ENCODE data around the gene ANXA9.

The ANXA9 gene

DNA sequence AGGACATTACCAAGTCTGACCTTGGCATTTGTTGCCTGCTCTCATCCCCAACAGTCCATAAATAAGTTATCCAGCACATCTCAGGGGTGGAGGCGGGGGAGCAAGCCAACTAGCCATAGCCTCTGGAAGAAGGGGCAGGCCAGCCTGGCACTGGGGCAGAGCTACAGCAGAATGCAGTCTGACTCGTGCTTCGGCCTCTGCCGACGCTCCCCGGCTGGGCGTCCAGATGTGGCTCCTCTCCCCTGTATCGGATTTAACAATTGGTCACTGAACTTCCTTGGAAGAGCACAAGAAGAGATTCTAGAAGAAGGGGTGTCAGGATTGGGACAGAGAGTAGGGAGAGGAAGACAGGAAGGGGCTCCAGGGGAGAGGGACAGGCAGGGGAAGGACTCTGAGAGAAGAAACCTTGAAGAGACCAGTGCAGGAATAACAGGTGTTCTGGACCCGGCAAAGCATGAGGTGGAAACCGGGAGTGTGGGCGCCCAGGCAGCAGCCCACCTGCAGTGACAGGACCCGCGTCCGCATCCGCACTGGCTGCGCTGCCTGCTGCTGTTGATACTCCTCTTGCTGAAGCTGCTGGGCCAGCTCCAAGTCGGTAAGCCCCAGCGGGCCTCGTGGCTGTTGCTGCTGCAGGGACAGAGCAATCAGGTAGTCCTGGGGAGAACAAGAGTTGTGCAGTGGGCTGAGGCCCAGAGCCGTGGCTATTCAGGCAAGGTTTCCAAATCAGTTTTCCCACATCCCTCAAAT, 15.2 kb downstream of the ANXA9 start:
- TF ChIP-seq, protein P1, sequence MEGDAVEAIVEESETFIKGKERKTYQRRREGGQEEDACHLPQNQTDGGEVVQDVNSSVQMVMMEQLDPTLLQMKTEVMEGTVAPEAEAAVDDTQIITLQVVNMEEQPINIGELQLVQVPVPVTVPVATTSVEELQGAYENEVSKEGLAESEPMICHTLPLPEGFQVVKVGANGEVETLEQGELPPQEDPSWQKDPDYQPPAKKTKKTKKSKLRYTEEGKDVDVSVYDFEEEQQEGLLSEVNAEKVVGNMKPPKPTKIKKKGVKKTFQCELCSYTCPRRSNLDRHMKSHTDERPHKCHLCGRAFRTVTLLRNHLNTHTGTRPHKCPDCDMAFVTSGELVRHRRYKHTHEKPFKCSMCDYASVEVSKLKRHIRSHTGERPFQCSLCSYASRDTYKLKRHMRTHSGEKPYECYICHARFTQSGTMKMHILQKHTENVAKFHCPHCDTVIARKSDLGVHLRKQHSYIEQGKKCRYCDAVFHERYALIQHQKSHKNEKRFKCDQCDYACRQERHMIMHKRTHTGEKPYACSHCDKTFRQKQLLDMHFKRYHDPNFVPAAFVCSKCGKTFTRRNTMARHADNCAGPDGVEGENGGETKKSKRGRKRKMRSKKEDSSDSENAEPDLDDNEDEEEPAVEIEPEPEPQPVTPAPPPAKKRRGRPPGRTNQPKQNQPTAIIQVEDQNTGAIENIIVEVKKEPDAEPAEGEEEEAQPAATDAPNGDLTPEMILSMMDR (IDR thresholded peaks at IDR 0.05; ENCODE audit: low read length) = no peak
- TF ChIP-seq EZH2 (IDR thresholded peaks at IDR 0.05; ENCODE audit: borderline replicate concordance, low read length) = no peak
- no peaks in the 10 kb centered on the region for H3F3A ChIP-seq (ENCODE audit: insufficient read depth, low read length)
- no peaks in the 10 kb centered on the region for H3K27me3 ChIP-seq (ENCODE audit: insufficient read depth, low read length)
- H2AFZ ChIP-seq (ENCODE audit: low read length) = no peak overlapping the region
- no peaks in the 10 kb centered on the region for H3K9me3 ChIP-seq (ENCODE audit: low read length)
- H3K36me3 ChIP-seq (ENCODE audit: insufficient read depth, low read length) = no peaks in the 10 kb centered on the region; the same call in 1 of the 2 replicates
- H3K4me2 ChIP-seq (ENCODE audit: low read length) = no peak overlapping the region
- no peak overlapping the region for H3K27ac ChIP-seq (ENCODE audit: low read depth, low read length, poor library complexity, severe bottlenecking)
- H3K4me1 ChIP-seq (ENCODE audit: insufficient read depth, low read length, severe bottlenecking) = peaks cover 10% of the 10 kb centered on the region
- H3K9ac ChIP-seq (ENCODE audit: low read length) = no peak overlapping the region
- H3K4me3 ChIP-seq (ENCODE audit: low read depth, low read length, poor library complexity, severe bottlenecking) = no peak overlapping the region
- no peaks in the 10 kb centered on the region for H3K79me2 ChIP-seq (ENCODE audit: insufficient read depth, low read length)
- no peaks in the 10 kb centered on the region for H3K9me2 ChIP-seq (ENCODE audit: low read depth, low read length)
- H4K20me1 ChIP-seq (ENCODE audit: insufficient read depth, low read length) = no peaks in the 10 kb centered on the region

GRCh38 chr1:150997949-150998348, 15.9 kb downstream of the ANXA9 start:
- no peak overlapping the region for H3K9ac ChIP-seq (ENCODE audit: low read length)
- H3K4me3 ChIP-seq (ENCODE audit: low read depth, low read length, poor library complexity, severe bottlenecking) = no peak overlapping the region
- H3K9me3 ChIP-seq (ENCODE audit: low read length) = no peaks in the 10 kb centered on the region
- no peaks in the 10 kb centered on the region for H4K20me1 ChIP-seq (ENCODE audit: insufficient read depth, low read length)
- H3K36me3 ChIP-seq (ENCODE audit: insufficient read depth, low read length) = no peaks in the 10 kb centered on the region; the same call in 1 of the 2 replicates
- no peaks in the 10 kb centered on the region for H3F3A ChIP-seq (ENCODE audit: insufficient read depth, low read length)
- H3K79me2 ChIP-seq (ENCODE audit: insufficient read depth, low read length) = no peaks in the 10 kb centered on the region
- no peaks in the 10 kb centered on the region for H3K27me3 ChIP-seq (ENCODE audit: insufficient read depth, low read length)
- H2AFZ ChIP-seq (ENCODE audit: low read length) = no peak overlapping the region
- H3K27ac ChIP-seq (ENCODE audit: low read depth, low read length, poor library complexity, severe bottlenecking) = no peak overlapping the region
- TF ChIP-seq, protein P1 (IDR thresholded peaks at IDR 0.05; ENCODE audit: low read length) = no peak
- no peak for TF ChIP-seq EZH2 (IDR thresholded peaks at IDR 0.05; ENCODE audit: borderline replicate concordance, low read length)
- no peaks in the 10 kb centered on the region for H3K9me2 ChIP-seq (ENCODE audit: low read depth, low read length)
- no peak overlapping the region for H3K4me2 ChIP-seq (ENCODE audit: low read length)
- H3K4me1 ChIP-seq (ENCODE audit: insufficient read depth, low read length, severe bottlenecking) = peaks cover 10% of the 10 kb centered on the region

GRCh38 chr1:150999051-150999674, 17.1 kb downstream of the ANXA9 start:
- H3K27me3 ChIP-seq (ENCODE audit: insufficient read depth, low read length) = no peaks in the 10 kb centered on the region
- H3K79me2 ChIP-seq (ENCODE audit: insufficient read depth, low read length) = no peaks in the 10 kb centered on the region
- no peaks in the 10 kb centered on the region for H4K20me1 ChIP-seq (ENCODE audit: insufficient read depth, low read length)
- H3K9ac ChIP-seq (ENCODE audit: low read length) = no peak overlapping the region
- no peak overlapping the region for H3K4me3 ChIP-seq (ENCODE audit: low read depth, low read length, poor library complexity, severe bottlenecking)
- no peak for TF ChIP-seq EZH2 (IDR thresholded peaks at IDR 0.05; ENCODE audit: borderline replicate concordance, low read length)
- H2AFZ ChIP-seq (ENCODE audit: low read length) = no peak overlapping the region
- H3F3A ChIP-seq (ENCODE audit: insufficient read depth, low read length) = no peaks in the 10 kb centered on the region
- H3K4me1 ChIP-seq (ENCODE audit: insufficient read depth, low read length, severe bottlenecking) = peaks cover 10% of the 10 kb centered on the region
- H3K36me3 ChIP-seq (ENCODE audit: insufficient read depth, low read length) = no peaks in the 10 kb centered on the region; the same call in 1 of the 2 replicates
- no peak overlapping the region for H3K4me2 ChIP-seq (ENCODE audit: low read length)
- no peaks in the 10 kb centered on the region for H3K9me3 ChIP-seq (ENCODE audit: low read length)
- H3K27ac ChIP-seq (ENCODE audit: low read depth, low read length, poor library complexity, severe bottlenecking) = no peak overlapping the region
- no peaks in the 10 kb centered on the region for H3K9me2 ChIP-seq (ENCODE audit: low read depth, low read length)
